Measurements from ENCODE around the gene GRHL1.

- TF ChIP-seq, protein P1, sequence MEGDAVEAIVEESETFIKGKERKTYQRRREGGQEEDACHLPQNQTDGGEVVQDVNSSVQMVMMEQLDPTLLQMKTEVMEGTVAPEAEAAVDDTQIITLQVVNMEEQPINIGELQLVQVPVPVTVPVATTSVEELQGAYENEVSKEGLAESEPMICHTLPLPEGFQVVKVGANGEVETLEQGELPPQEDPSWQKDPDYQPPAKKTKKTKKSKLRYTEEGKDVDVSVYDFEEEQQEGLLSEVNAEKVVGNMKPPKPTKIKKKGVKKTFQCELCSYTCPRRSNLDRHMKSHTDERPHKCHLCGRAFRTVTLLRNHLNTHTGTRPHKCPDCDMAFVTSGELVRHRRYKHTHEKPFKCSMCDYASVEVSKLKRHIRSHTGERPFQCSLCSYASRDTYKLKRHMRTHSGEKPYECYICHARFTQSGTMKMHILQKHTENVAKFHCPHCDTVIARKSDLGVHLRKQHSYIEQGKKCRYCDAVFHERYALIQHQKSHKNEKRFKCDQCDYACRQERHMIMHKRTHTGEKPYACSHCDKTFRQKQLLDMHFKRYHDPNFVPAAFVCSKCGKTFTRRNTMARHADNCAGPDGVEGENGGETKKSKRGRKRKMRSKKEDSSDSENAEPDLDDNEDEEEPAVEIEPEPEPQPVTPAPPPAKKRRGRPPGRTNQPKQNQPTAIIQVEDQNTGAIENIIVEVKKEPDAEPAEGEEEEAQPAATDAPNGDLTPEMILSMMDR (conservative IDR thresholded peaks at IDR 0.05; ENCODE audit: low read depth in 2 of 2), result no peak
- TF ChIP-seq CREB1 (CRISPR knock-in tag; IDR thresholded peaks at IDR 0.05; ENCODE audit: low read depth) (no peak), EZH2 (IDR thresholded peaks at IDR 0.05; ENCODE audit: low read depth, unreplicated experiment) (no peak), POLR2AphosphoS5 (IDR thresholded peaks at IDR 0.05; ENCODE audit: low read depth) (no peak)
Measured at GRCh38 chr2:9979977-9980376, 28.5 kb downstream of the GRHL1 start.
